ENCODE measurements around the gene SH3BP4. TPM values are rescaled to one million over a fixed set of nuclear protein-coding genes. Genes with fewer than 3 reads are reported as not detected.

SH3BP4 gene
- total RNA-seq, 1 donor from 2014 or later = 9.6 TPM

DNA sequence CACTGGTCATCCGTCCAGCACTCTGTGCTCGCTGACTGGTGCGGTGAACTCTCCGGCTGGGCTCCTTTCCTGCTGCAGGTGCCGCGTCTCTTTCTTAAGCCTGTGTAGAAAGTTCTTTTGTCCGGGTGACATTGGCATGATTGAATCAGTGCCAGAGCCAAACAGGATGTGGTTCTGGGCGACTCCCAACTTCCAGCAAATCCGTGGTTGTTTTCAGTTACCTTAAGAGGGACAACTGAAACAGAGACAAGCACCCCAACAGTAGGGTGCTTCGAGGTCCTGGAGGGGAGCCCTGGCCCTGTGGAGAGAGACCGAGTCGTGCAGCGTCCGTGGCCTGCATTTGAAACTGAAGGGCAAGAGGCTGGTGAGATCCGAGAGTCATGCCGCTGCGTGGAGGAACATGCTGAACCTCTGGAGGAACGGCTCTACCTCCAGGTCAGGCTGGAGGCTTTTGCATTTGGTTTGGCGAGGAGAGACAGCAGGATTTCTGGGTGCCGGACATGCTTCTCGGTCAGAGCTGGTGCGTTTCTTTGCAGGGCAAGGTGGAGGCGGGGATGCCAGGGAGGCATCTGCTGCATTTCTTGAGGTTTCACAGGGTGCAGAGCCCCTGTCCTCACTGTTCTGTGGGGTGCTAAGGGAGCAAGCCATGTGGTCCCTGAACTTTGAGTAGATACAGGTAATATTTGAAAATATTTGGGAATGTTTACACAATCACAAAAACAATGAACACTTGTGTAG lies 26.8 kb downstream of the SH3BP4 start:
- Histone ChIP-seq H3K36me3 (no peaks in the 10 kb centered on the region), H3K4me1 (peaks cover 94% of the 10 kb centered on the region), H3K9me3 (replicated peaks) (peaks cover 5% of the 10 kb centered on the region), H3K27ac (replicated peaks) (peak overlapping the region; percentile 81), H3K27me3 (ENCODE audit: low read depth) (no peaks in the 10 kb centered on the region), H3K4me3 (peak overlapping the region; percentile 44)
- intact Hi-C loops (cut with micrococcal nuclease) = no loop called here
- TF ChIP-seq, protein P1, sequence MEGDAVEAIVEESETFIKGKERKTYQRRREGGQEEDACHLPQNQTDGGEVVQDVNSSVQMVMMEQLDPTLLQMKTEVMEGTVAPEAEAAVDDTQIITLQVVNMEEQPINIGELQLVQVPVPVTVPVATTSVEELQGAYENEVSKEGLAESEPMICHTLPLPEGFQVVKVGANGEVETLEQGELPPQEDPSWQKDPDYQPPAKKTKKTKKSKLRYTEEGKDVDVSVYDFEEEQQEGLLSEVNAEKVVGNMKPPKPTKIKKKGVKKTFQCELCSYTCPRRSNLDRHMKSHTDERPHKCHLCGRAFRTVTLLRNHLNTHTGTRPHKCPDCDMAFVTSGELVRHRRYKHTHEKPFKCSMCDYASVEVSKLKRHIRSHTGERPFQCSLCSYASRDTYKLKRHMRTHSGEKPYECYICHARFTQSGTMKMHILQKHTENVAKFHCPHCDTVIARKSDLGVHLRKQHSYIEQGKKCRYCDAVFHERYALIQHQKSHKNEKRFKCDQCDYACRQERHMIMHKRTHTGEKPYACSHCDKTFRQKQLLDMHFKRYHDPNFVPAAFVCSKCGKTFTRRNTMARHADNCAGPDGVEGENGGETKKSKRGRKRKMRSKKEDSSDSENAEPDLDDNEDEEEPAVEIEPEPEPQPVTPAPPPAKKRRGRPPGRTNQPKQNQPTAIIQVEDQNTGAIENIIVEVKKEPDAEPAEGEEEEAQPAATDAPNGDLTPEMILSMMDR (IDR thresholded peaks at IDR 0.05; ENCODE audit: borderline replicate concordance) = no peak
- no peak for DNase-seq

DNA sequence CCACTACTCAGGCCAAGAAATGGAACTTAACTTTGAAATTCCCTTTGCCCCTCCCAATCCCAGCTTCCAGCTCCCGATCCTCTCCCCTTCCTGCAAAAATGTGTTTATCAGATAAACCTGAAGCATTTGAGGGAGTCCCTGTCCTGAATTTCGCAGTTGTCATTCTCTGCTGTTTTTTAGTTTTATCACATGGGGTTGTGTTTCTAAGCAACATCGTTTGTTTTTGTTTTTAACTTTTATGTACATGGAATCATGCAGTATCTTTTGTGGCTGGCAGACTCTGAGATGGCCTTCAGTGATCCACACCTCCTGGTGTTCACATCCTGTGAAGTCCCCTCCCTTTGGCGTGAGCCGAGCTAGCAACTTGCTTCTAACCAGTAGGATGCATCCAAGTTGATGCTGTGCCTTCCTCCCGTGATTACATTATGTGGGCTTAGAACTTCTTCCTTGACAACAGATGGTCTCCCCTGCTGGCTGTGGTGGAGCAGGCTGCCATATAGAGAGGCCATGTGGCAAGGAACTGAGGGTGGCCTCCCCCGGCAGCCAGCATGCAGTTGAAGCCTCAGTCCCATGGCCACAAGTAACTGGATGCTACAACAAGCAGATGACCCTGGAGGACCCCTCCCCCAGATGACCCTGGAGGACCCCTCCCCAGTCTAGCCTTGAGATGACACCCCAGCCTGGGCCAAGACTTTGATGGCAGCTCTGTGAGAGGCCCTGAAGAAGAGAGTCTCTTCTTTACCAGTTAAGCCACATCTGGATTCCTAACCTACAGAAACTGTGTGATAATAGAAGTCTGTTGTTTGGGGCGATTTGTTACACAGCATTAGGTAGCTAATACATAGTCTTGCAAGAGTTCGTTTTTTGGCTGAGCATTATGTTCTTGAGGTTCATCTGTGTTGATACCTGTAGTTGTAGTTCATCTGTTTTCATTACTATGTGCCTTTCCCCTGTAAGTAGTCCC lies 27.7 kb downstream of the SH3BP4 start:
- Histone ChIP-seq H3K4me3 (peak overlapping the region; percentile 44), H3K4me1 (peaks cover 99% of the 10 kb centered on the region), H3K36me3 (no peaks in the 10 kb centered on the region), H3K9me3 (replicated peaks) (peaks cover 5% of the 10 kb centered on the region), H3K27me3 (ENCODE audit: low read depth) (no peaks in the 10 kb centered on the region), H3K27ac (replicated peaks) (peak overlapping the region; percentile 81)
- intact Hi-C loops (cut with micrococcal nuclease) = no loop called here
- DNase-seq = no peak
- TF ChIP-seq, protein P1 (IDR thresholded peaks at IDR 0.05; ENCODE audit: borderline replicate concordance) = no peak

DNA sequence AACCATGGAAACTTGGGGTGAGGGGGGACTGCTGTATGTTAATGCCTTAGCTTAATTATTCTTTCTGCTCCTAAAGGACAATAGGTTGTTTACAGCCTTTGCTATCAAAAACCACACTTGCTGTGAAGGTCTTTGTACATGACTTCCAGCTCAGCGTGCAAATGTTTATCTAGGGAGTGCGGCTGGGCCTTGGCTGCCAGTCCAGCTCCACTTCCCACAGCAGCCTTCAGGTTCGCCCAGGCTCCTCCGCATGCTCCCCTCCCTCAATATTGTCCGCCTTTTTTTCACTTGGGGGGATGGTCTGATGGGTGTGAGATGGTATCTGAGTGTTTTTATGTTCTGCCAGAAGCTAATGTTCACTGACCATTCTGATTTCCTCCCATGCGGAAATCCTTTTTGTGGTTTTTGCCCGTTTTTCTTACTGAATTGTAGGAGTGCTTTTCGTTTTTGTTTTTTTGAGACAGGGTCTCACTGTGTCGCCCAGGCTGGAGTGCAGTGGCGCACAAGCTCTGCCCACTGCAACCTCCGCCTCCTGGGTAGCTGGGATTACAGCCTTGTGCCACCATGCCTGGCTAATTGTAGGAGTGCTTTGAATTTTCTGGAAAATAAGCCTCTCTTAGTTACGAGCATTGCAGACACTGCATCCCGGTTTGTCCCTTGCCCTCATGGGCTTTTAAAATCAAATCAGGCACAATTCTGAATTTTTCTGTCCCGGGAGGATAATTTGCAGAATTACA lies 28.8 kb downstream of the SH3BP4 start:
- TF ChIP-seq, protein P1 (IDR thresholded peaks at IDR 0.05; ENCODE audit: borderline replicate concordance) = no peak
- Histone ChIP-seq H3K9me3 (replicated peaks) (peaks cover 5% of the 10 kb centered on the region), H3K4me1 (peaks cover 96% of the 10 kb centered on the region), H3K36me3 (no peaks in the 10 kb centered on the region), H3K27me3 (ENCODE audit: low read depth) (no peaks in the 10 kb centered on the region), H3K27ac (replicated peaks) (peak overlapping the region; percentile 81), H3K4me3 (peak overlapping the region; percentile 50)
- no peak for DNase-seq
- intact Hi-C loops (cut with micrococcal nuclease) = no loop called here

DNA sequence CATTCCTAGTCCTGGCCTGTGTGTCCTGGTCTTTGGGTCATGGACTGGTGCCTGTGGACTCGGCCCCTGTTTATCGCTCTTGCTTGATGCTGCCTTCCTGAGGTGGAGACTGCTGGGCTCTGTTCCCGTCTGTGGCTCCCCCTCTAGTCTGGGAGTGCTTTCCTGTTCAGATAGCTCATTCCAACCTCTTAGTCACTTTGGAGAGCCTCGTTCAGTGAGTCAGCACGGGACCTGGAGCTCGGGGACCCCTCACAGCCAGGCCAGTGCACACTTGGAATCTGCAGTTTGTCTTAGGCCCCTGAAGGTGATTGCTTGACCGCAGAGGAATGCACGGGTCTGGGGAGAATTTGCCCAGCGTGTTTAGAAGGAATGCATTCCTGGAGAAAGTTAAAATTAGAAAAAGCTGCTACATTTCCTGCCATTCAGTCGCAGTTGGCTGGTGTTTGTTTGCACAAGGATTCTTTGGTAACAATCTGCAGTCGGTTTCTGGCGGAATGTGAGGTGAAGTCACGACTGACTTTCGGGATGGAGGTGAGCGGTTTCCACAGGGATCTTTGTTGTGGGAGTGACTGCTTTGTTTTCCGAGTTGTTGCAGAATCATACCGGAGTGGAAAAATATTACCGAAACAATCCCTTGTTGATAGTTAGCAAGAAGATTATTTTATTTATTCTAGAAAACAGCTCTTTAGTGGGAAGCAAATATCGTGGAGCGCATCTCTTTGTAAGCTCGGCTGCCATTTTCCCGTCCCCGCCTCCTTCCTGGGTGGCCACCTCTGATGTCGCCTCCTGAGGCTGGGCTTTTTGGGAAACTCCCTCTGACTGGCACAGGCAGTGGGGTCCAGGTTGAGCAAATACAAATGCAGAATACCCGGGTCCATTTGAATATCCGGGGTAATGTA lies 29.6 kb downstream of the SH3BP4 start:
- Histone ChIP-seq H3K27ac (replicated peaks) (peak overlapping the region; percentile 81), H3K4me1 (peaks cover 90% of the 10 kb centered on the region), H3K9me3 (replicated peaks) (peaks cover 5% of the 10 kb centered on the region), H3K27me3 (ENCODE audit: low read depth) (no peaks in the 10 kb centered on the region), H3K36me3 (no peaks in the 10 kb centered on the region), H3K4me3 (peak overlapping the region; percentile 50)
- TF ChIP-seq, protein P1 (IDR thresholded peaks at IDR 0.05; ENCODE audit: borderline replicate concordance) = no peak
- intact Hi-C loops (cut with micrococcal nuclease) = no loop called here
- DNase-seq = peak; percentile 75
